ENCODE measurements around the gene ANKRD13D.
"Not testable (repeated sequence)": the region's sequence is repeated elsewhere in the genome, so short reads cannot be mapped to it uniquely, and the experiment has no call there.

Gene ANKRD13D

GRCh38 chr11:67304511-67305113, 15.5 kb downstream of the ANKRD13D start:
- DNase-seq = no peak

- DNase-seq = no peak
These were observed 17.9 kb downstream of the ANKRD13D start for GRCh38 chr11:67306769-67307544.

- DNase-seq = no peak
These were observed 18.5 kb downstream of the ANKRD13D start for GRCh38 chr11:67307545-67308001.

GRCh38 chr11:67308031-67308866, 19.1 kb downstream of the ANKRD13D start:
- no peak for DNase-seq

GRCh38 chr11:67309166-67309565, 20.1 kb downstream of the ANKRD13D start:
- DNase-seq = no peak

- no peak for DNase-seq
These were observed 20.6 kb downstream of the ANKRD13D start for GRCh38 chr11:67309661-67310061.

GRCh38 chr11:67310246-67311050, 21.3 kb downstream of the ANKRD13D start:
- no peak for DNase-seq

- no peak for DNase-seq
These were observed 22.0 kb downstream of the ANKRD13D start for GRCh38 chr11:67311051-67311555.

- no peak for DNase-seq
These were observed 22.5 kb downstream of the ANKRD13D start for GRCh38 chr11:67311556-67312082.

- no peak for DNase-seq
These were observed 23.3 kb downstream of the ANKRD13D start for GRCh38 chr11:67312187-67313021.

GRCh38 chr11:67313125-67313890, 24.2 kb downstream of the ANKRD13D start:
- no peak for DNase-seq

- DNase-seq = no peak
These were observed 25.1 kb downstream of the ANKRD13D start for GRCh38 chr11:67314218-67314617.

- DNase-seq = no peak
These were observed 26.3 kb downstream of the ANKRD13D start for GRCh38 chr11:67315325-67315909.

GRCh38 chr11:67316882-67317204, 27.7 kb downstream of the ANKRD13D start:
- DNase-seq = no peak

GRCh38 chr11:67317205-67317887, 28.2 kb downstream of the ANKRD13D start:
- DNase-seq = peak; percentile 92

- DNase-seq = no peak
These were observed 28.9 kb downstream of the ANKRD13D start for GRCh38 chr11:67317888-67318555.

- DNase-seq = not testable (repeated sequence)
These were observed 29.8 kb downstream of the ANKRD13D start for GRCh38 chr11:67318876-67319275.

- no peak for DNase-seq
These were observed 30.9 kb downstream of the ANKRD13D start for GRCh38 chr11:67320011-67320410.

GRCh38 chr11:67320691-67321090, 31.6 kb downstream of the ANKRD13D start:
- no peak for DNase-seq
